Right lobe of liver (tissue), 4 donors: Measurements from ENCODE around the gene PSMG3.

ENCODE experiments used
- POLR2A ChIP-seq: fragments of 450-650 bp; IDR thresholded peaks from one replicate; pipeline ENCODE4 v1.6.1; 2017; ENCODE audit warnings: antibody characterized with exemption, mild to moderate bottlenecking
- TF ChIP-seq, protein P1 (sequence below), 4 donors: fragments of 200-600 bp in 3 of 4; fragments of 450-650 bp in 1 of 4; IDR thresholded peaks; one replicate each; pipeline versions ENCODE4 v1.5.1 to v1.8.0; 2016 to 2022; ENCODE audit warnings: antibody characterized with exemption in 4 of 4, mild to moderate bottlenecking in 2 of 4
- donor health status: DM: no; HTN: no; CAD: no.
- donor health status: DM: no; HTN: no; CAD: no.
- donor health status: DM: no; HTN: yes; CAD: no.

DNA sequence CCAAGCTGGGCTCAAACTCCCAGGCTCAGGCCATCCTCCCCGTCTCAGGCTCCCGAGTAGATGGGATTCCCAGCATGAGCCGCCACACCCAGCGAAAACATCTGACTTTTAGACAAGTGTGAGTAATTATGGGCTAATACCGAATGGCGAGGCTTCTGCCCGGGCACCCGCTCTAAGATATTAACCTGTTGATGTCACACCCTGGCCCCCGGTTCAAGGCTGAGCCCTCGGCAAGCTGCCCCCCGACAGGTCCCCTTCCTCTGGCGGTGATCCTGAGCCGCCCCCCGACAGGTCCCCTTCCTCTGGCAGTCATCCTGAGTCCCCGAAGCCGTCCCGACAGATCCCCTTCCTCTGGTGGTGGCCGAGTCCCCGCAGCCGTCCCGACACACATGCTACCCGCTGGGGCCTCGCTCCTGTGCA lies 5.2 kb downstream of the PSMG3 start:
- TF ChIP-seq, protein P1, sequence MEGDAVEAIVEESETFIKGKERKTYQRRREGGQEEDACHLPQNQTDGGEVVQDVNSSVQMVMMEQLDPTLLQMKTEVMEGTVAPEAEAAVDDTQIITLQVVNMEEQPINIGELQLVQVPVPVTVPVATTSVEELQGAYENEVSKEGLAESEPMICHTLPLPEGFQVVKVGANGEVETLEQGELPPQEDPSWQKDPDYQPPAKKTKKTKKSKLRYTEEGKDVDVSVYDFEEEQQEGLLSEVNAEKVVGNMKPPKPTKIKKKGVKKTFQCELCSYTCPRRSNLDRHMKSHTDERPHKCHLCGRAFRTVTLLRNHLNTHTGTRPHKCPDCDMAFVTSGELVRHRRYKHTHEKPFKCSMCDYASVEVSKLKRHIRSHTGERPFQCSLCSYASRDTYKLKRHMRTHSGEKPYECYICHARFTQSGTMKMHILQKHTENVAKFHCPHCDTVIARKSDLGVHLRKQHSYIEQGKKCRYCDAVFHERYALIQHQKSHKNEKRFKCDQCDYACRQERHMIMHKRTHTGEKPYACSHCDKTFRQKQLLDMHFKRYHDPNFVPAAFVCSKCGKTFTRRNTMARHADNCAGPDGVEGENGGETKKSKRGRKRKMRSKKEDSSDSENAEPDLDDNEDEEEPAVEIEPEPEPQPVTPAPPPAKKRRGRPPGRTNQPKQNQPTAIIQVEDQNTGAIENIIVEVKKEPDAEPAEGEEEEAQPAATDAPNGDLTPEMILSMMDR (IDR thresholded peaks at IDR 0.05): no peak
- no peak for TF ChIP-seq POLR2A
